ENCODE results near the gene GATD1. TPM values are rescaled to one million over a fixed set of nuclear protein-coding genes. Genes with fewer than 3 reads are reported as not detected.

The GATD1 gene
- polyA plus RNA-seq, 1 donor from 2014 or later = 146 TPM

GRCh38 chr11:748007-748359 is 29.3 kb downstream of the GATD1 start:
- no peaks in the 10 kb centered on the region for H4K20me1 ChIP-seq (ENCODE audit: insufficient read depth)
- TF ChIP-seq, protein P1, sequence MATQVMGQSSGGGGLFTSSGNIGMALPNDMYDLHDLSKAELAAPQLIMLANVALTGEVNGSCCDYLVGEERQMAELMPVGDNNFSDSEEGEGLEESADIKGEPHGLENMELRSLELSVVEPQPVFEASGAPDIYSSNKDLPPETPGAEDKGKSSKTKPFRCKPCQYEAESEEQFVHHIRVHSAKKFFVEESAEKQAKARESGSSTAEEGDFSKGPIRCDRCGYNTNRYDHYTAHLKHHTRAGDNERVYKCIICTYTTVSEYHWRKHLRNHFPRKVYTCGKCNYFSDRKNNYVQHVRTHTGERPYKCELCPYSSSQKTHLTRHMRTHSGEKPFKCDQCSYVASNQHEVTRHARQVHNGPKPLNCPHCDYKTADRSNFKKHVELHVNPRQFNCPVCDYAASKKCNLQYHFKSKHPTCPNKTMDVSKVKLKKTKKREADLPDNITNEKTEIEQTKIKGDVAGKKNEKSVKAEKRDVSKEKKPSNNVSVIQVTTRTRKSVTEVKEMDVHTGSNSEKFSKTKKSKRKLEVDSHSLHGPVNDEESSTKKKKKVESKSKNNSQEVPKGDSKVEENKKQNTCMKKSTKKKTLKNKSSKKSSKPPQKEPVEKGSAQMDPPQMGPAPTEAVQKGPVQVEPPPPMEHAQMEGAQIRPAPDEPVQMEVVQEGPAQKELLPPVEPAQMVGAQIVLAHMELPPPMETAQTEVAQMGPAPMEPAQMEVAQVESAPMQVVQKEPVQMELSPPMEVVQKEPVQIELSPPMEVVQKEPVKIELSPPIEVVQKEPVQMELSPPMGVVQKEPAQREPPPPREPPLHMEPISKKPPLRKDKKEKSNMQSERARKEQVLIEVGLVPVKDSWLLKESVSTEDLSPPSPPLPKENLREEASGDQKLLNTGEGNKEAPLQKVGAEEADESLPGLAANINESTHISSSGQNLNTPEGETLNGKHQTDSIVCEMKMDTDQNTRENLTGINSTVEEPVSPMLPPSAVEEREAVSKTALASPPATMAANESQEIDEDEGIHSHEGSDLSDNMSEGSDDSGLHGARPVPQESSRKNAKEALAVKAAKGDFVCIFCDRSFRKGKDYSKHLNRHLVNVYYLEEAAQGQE (IDR thresholded peaks at IDR 0.05; ENCODE audit: borderline replicate concordance) = no peak
- TF ChIP-seq TAF1 (IDR thresholded peaks at IDR 0.05; ENCODE audit: low read depth) = no peak
- no peak for TF ChIP-seq MXI1 (conservative IDR thresholded peaks at IDR 0.05; ENCODE audit: poor library complexity, severe bottlenecking)
- no peak for TF ChIP-seq EP300 (conservative IDR thresholded peaks at IDR 0.05; ENCODE audit: poor library complexity, severe bottlenecking)
- no peak for TF ChIP-seq POLR2AphosphoS5 (IDR thresholded peaks at IDR 0.05)
- TF ChIP-seq RAD21 (conservative IDR thresholded peaks at IDR 0.05) = no peak
- TF ChIP-seq, protein P2, sequence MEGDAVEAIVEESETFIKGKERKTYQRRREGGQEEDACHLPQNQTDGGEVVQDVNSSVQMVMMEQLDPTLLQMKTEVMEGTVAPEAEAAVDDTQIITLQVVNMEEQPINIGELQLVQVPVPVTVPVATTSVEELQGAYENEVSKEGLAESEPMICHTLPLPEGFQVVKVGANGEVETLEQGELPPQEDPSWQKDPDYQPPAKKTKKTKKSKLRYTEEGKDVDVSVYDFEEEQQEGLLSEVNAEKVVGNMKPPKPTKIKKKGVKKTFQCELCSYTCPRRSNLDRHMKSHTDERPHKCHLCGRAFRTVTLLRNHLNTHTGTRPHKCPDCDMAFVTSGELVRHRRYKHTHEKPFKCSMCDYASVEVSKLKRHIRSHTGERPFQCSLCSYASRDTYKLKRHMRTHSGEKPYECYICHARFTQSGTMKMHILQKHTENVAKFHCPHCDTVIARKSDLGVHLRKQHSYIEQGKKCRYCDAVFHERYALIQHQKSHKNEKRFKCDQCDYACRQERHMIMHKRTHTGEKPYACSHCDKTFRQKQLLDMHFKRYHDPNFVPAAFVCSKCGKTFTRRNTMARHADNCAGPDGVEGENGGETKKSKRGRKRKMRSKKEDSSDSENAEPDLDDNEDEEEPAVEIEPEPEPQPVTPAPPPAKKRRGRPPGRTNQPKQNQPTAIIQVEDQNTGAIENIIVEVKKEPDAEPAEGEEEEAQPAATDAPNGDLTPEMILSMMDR (IDR thresholded peaks at IDR 0.05; ENCODE audit: poor library complexity, severe bottlenecking) = no peak
- no peak for TF ChIP-seq EZH2 (IDR thresholded peaks at IDR 0.05; ENCODE audit: borderline replicate concordance, insufficient read depth, low read length, poor library complexity, severe bottlenecking)
- TF ChIP-seq SMC3 (conservative IDR thresholded peaks at IDR 0.05; ENCODE audit: poor library complexity) = no peak
- H3K36me3 ChIP-seq (ENCODE audit: insufficient read depth, low read length) = no peaks in the 10 kb centered on the region
- H2AFZ ChIP-seq (ENCODE audit: low read depth, low read length) = no peak overlapping the region
- H3F3A ChIP-seq (ENCODE audit: insufficient read depth, low read length, poor library complexity, severe bottlenecking) = no peaks in the 10 kb centered on the region
- peak overlapping the region; percentile 94 for H3K4me2 ChIP-seq (ENCODE audit: low read length)
- peak overlapping the region; percentile 97 for H3K4me3 ChIP-seq (ENCODE audit: low read length)
- H3K27ac ChIP-seq (ENCODE audit: low read length) = no peak overlapping the region
- peaks cover 26% of the 10 kb centered on the region for H3K79me2 ChIP-seq (replicated peaks; ENCODE audit: insufficient read depth, low read length)
- H3K27me3 ChIP-seq (ENCODE audit: insufficient read depth, low read depth, low read length) = no peaks in the 10 kb centered on the region
- H3K9me2 ChIP-seq (ENCODE audit: insufficient read depth, low read length) = no peaks in the 10 kb centered on the region
- H3K9me3 ChIP-seq (ENCODE audit: low read length) = no peaks in the 10 kb centered on the region
- peak overlapping the region; percentile 94 for H3K9ac ChIP-seq (ENCODE audit: low read length)

GRCh38 chr11:747158-748006 is 29.9 kb downstream of the GATD1 start, which contains the start of gene TALDO1:
Gene TALDO1 (plus strand): TSS chr11:747464. CDS start chr11:747482, 18 bp downstream.
- Histone ChIP-seq H3K27ac (ENCODE audit: low read length) (peak within 1 kb of the TSS; percentile 87), H3K27me3 (ENCODE audit: insufficient read depth, low read depth, low read length) (no peaks in the 10 kb centered on the region), H3K9me3 (ENCODE audit: low read length) (no peaks in the 10 kb centered on the region), H2AFZ (ENCODE audit: low read depth, low read length) (peak within 1 kb of the TSS; percentile 80), H3K4me3 (ENCODE audit: low read length) (peak within 1 kb of the TSS; percentile 97), H3K9ac (ENCODE audit: low read length) (peak within 1 kb of the TSS; percentile 94), H4K20me1 (ENCODE audit: insufficient read depth) (no peaks in the 10 kb centered on the region), H3K4me2 (ENCODE audit: low read length) (peak within 1 kb of the TSS; percentile 94), H3K79me2 (replicated peaks; ENCODE audit: insufficient read depth, low read length) (peaks cover 22% of the 10 kb centered on the region), H3K36me3 (ENCODE audit: insufficient read depth, low read length) (no peaks in the 10 kb centered on the region), H3K9me2 (ENCODE audit: insufficient read depth, low read length) (no peaks in the 10 kb centered on the region), H3F3A (ENCODE audit: insufficient read depth, low read length, poor library complexity, severe bottlenecking) (no peaks in the 10 kb centered on the region)
- TF ChIP-seq EP300 (conservative IDR thresholded peaks at IDR 0.05; ENCODE audit: poor library complexity, severe bottlenecking) (peak; percentile 50), MXI1 (conservative IDR thresholded peaks at IDR 0.05; ENCODE audit: poor library complexity, severe bottlenecking) (peak; percentile 74), RAD21 (conservative IDR thresholded peaks at IDR 0.05) (peak; percentile 26), EZH2 (IDR thresholded peaks at IDR 0.05; ENCODE audit: borderline replicate concordance, insufficient read depth, low read length, poor library complexity, severe bottlenecking) (no peak), TAF1 (IDR thresholded peaks at IDR 0.05; ENCODE audit: low read depth) (peak; percentile 84), SMC3 (conservative IDR thresholded peaks at IDR 0.05; ENCODE audit: poor library complexity) (peak; percentile 34), POLR2AphosphoS5 (IDR thresholded peaks at IDR 0.05) (peak; percentile 83)
- TF ChIP-seq, protein P2 (IDR thresholded peaks at IDR 0.05; ENCODE audit: poor library complexity, severe bottlenecking) = peak; percentile 66
- TF ChIP-seq, protein P1 (IDR thresholded peaks at IDR 0.05; ENCODE audit: borderline replicate concordance) = peak; percentile 65

Measured in neural cell (in vitro differentiated cells).